ENCODE results near the gene ANKDD1A.

DNA sequence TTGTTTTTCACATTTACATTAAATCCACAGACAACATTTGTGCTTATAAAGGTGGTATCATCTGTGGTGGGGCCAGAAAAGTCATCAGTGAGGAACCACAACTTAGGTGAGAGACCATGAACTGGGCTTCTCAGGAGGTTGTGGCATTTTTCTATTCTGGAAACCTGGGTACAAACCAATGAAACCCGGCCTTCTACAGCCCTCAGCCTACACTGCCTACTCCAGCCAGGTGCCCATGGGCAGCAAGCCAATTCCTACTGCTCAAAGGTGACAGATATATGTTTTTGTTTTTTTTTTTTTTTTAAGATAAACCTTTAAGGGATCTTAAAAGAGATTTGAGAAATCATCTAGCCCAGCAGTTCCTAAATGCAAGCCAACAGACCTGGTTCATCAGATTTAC is 57.7 kb downstream of the ANKDD1A start:
- no peak for TF ChIP-seq CTCF (conservative IDR thresholded peaks at IDR 0.05)
- TF ChIP-seq ZFX (IDR thresholded peaks at IDR 0.05): no peak

All from C4-2B (cell line).